OCI-LY1 (cell line): ENCODE measurements around the gene SLC17A1.

Experiments used
- EZH2 ChIP-seq: fragments of 200-600 bp; sonication (generic), shearing (Covaris generic); IDR thresholded peaks from 2 replicates; pipeline ENCODE4 v1.8.0; 2017; ENCODE audit warnings: borderline replicate concordance, mixed run types, mild to moderate bottlenecking, antibody characterized with exemption, low read length, moderate library complexity, mixed read lengths
- TF ChIP-seq, protein P1 (sequence below): fragments of 200-600 bp; sonication (generic), shearing (Covaris generic); IDR thresholded peaks from 2 replicates; pipeline ENCODE4 v1.5.1; 2017; ENCODE audit warnings: mild to moderate bottlenecking, antibody characterized with exemption, low read length, moderate library complexity, mixed read lengths

DNA sequence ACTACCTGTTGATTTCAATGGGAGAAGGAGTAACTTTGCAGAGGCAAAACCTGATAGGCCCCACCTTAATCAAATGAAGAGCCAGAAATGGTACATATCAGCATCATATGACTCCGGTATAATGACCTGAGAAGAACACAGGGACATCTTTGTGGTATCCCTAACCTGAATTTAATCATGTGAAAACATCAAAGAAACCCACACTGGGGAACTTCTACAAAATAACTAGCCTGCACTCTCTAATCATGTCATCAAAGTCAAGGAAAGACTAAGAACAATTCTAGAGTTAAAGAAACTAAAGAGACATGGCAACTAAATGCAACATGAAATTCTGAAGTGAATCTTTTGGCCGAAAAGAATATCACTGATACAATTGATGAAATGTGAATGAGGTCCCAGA is 42.4 kb downstream of the SLC17A1 start:
- no peak for TF ChIP-seq EZH2
- TF ChIP-seq, protein P1, sequence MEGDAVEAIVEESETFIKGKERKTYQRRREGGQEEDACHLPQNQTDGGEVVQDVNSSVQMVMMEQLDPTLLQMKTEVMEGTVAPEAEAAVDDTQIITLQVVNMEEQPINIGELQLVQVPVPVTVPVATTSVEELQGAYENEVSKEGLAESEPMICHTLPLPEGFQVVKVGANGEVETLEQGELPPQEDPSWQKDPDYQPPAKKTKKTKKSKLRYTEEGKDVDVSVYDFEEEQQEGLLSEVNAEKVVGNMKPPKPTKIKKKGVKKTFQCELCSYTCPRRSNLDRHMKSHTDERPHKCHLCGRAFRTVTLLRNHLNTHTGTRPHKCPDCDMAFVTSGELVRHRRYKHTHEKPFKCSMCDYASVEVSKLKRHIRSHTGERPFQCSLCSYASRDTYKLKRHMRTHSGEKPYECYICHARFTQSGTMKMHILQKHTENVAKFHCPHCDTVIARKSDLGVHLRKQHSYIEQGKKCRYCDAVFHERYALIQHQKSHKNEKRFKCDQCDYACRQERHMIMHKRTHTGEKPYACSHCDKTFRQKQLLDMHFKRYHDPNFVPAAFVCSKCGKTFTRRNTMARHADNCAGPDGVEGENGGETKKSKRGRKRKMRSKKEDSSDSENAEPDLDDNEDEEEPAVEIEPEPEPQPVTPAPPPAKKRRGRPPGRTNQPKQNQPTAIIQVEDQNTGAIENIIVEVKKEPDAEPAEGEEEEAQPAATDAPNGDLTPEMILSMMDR: no peak
